Superior temporal gyrus (tissue), 1 donor: ENCODE data around the gene GPR39.

Experiments used
- DNase-seq: peaks from one replicate; pipeline ENCODE4 v3.0.0-alpha.2; 2016; ENCODE audit errors: extremely low spot score

Gene GPR39

DNA sequence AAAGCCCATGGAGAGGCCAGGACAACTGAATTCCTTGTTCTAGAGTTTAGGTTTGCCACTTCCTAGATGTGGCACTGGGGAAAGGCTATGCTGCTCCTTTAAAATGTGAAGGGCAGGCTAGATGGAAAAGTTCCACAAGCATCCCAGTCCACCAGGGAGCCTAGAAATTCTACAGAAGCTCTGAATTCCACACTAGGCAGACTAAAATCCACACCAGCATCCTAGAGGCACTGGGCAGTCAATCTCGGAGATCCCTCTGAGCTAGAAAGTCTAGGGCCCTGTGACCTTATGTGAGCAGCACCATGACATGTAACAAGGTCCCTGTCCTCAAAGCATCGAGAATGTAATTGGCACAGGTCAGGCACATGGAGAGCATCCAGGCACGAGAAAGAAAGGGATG is 181.9 kb downstream of the GPR39 start:
- DNase-seq = no peak

DNA sequence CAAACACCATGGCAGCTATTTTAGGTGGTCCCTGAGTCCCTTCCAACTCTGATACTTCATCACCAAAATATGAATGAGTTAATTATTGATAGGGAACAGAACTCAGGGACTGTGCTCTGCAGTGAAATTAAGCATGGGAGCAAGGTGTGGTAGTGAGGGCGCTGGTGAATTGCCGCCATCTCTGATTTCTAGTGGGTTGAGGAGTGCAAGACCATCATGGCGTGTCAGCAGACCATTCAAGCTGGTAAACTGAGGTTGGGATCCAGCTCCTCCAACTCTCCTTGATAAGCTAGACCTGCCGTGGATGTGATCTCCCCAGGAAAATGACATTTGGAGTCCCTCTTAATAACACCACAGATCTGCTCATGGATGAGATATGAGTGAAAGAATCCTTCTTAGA is 183.0 kb downstream of the GPR39 start:
- no peak for DNase-seq

DNA sequence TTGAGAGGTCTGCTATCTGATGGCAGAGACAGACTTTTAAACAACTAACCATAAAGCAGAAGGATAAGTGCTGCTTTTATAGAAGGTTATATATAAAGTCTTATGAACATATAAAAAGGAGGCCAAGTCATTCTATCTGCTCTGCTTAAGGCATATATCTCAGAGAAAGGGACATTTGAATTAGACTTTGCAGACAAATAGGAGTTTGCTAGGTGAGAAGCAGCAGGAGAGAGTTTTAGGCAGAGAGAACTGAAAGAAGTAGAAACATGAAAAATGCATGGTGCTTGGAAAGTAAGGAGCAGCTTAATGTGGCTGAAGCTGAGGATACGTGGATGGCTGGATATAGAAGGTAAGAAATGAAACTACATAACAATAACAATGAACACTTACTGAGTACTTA is 188.0 kb downstream of the GPR39 start:
- DNase-seq = no peak

DNA sequence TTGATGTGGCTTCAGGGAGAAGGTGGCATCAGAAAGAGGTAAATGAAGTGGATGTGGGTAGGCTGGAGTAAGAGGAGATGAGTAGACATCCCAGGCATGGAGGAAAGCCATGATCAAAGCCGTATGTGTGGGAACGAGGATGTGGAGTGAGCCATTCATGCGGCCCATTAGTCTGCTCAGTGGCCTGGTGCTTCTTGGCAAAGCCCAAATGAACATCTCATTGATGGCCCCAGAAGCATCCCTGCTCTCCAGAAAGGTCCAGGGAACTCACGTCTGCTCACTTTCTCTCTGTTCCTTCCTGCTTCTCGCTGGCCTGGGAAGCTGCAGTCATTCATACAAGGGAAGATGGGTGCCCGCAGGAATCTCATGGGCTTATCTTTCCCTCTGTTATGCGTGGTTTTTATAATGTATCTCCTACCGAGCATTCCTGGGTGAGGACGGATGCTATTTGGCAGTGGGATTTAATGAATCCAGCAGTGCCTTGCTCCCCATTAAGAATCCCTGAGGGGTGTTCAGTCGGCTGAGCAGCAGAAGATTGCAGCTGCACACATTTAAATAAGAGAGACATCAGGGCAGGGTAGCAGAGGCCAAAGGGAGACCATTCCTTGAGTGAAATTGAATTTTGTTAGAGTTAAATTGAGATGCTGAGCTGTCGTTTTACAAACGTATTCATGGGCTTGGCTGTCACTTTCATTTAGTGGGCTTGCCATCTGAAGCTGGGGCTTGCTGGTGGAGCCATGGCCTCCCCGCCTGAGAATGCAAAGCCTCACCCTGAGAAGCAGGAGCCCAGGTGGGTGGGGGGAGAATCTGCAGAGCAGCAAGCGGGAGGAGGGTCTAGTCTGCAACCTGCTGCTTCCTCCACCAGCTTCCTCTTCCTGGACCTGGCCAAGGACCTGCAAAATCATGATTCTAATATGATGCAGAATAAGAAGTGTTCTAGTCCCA is 188.9 kb downstream of the GPR39 start:
- DNase-seq = no peak

DNA sequence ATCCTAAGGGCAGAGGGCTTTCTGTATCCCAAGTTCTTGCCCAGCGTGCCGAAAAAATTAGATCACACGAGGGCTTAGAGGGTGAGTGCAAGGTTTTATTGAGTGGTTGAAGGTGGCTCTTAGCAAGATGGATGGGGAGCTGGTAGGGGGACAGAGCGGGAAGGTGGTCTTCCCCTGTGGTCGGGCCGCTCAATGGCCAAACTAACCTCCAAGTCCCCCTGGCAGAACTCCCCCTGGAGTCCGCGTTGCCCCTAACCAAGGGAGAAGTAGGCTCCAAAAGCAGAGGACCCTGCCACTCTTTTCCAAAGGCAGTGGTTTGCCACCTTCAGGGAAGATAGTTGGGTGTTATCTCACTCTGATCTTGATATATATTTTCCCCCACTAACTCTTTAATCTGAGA is 190.0 kb downstream of the GPR39 start:
- DNase-seq = no peak

DNA sequence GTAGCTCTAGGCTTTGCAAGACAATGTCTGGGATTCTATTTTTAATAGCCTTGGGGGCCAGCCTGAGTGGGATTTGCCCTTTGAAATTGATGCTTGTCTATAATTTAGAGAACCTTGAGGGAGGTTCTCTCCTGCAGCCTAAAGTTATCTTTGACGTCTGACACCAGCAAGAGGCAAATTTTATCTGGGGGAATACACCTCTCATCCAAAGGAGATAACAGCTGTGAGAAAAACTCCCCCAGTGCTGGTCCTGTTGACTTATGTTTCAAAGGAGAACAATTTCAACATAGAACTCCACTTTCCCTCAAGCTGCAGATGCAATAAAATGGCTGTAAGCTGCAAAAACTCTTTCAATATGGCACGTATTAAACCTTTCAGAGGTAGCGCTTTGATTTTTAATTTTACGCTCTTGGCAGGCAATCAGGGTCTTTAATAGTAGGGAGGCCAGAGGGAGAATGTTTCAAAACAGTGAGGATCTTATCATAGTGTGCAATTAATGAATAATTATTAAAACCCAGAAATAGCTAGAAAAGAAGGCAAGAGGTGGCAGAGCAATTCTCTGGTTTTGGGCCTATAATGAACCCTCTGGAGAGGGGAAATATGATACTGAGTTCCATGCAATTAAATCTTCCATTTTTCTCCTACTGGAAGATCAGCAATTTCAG is 191.0 kb downstream of the GPR39 start:
- DNase-seq = no peak

DNA sequence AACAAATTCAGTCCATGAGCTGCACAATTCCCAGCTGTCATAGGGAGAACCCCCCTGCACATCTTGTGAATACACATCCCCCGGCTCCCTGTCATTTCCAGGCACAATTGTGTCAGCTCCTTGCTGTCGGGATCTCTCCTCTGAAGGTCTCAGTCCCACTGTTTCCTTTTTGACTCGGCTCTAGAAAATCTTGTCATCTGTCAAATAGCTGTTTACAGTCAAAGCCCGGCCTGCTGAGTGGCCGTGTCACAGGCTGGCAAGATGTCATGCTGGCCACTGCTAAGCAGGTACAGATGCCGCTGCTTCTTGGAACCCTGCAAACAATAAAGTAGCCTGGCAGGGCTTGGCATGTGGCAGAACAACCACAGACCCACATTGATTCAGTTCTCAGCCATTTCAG is 191.7 kb downstream of the GPR39 start:
- no peak for DNase-seq

DNA sequence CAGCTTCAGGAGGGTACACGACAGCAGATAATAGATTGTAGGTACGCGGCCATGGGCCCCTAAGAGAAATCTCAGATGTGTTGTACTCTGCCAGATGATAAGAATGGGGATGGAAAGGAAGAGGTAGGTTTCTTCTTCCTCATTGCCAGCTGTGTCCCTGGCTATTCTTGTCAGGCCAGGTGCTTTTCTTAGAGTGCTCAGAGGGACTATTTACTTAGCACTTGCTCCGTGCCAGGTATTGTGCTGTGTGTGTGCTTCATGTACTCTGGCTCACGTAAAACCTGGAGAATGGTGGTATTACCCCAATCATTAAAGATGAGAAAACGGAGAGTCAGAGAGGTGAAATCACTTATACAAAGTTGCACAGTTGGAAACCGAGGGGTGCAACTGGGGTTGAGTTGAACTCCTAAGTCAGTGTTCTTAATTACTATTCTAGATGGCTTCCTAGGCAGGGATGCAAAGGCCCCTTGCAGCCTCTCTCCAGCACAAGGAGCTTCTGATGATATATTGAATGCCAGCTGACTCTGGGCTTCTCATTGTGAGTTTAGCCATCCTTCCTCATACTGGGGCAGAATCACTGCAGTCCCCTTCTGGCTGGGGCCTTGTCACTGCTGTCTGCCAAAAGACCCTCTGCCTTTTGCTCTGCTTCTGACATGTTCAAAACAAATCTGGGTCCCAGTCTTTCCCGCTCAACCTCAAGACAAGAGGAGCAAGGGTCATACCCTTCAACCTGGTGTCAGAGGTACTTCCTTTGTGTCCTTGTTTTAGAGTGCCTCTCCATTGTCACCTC is 192.7 kb downstream of the GPR39 start:
- DNase-seq = no peak

DNA sequence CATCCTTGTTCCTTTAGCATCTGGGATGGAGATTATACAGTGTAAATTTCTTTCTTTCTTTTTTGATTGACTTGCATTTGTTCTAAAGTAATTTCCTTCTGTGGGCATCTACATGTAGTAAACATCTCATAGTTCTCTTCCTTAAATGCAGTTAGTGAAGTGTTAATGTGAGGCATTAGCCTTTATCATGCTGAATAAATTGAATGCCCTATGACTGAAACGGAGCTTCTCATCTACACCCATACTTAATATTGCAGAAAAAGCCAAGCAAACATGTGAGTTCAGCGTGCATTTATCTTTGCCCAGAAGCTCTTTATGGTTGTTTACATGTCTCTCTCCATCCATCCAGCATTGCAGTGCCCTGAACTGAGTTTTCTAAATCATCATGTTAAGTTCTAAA is 195.1 kb downstream of the GPR39 start:
- DNase-seq = no peak

DNA sequence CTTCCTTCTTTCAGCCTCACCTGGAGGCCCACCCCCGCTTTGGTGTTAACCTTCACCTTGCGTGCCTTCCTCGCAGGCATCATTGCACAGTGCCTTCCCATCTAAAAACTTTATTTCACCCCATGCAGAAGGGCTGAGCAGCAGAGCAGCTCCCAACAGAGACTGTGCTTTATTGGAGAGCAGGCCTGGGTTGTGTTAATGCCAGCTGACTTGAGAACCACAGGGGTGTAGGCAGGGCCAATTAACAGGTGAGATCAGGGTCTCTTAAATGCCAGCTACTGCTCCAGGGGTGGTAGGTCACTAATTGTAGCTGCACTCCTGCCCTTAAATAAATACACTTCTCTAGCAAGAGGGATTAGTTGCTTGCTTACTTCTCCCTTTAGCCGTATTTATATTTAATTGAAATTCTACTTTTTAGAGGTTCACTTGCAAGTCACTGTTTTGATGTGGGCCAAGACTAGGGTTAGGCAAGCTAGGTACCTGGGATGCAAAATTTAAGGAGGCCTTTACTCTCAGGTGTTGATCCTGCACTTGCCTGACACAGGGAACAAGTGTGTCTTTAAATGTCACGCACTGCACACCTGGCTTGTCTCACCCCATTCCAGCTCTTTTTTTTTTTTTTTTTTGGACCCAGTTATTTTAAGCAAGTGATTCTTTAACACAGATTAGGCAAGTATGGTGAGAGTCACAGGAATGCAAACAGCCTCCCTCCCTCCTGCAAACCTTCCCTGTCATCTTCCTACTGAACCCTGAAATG is 198.9 kb downstream of the GPR39 start:
- no peak for DNase-seq

DNA sequence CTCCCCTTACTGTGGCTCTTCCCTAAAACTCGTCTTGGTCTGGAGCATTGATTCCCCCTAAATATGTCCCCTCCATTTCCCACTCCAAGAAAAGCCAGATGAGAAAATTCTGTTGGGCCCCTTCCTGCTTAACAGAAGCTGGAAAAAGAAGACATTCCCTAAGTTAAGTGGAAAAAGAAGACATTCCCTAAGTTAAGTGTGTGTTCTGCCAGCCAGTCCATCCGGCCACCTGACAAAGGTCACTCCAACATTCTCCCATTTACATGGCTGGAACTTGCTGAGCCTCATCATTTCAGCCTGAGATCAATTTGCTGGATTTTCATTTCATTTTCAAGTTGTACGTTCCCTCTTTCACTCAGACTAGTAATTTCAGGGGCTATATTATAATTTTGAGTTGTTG is 201.4 kb downstream of the GPR39 start:
- no peak for DNase-seq

DNA sequence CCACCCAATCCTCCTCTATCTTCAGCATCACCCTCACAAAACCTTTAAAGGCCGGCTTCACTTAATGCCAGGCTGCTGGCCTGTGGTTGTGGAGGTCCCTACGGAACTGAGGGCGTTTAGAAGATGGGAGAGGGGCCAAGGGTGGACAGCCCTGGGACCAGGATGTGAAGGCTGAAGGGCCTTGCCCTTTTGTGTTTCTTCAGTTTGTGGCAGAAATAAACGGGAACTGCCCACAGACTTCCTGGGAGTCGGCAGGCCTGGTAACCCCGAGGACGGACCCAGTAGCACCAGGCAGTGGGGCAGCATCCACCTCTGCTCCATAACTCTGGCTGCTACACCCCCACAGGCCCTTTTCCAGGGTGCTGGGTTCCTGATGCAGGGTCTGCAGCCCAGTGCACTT is 202.1 kb downstream of the GPR39 start:
- DNase-seq = no peak

DNA sequence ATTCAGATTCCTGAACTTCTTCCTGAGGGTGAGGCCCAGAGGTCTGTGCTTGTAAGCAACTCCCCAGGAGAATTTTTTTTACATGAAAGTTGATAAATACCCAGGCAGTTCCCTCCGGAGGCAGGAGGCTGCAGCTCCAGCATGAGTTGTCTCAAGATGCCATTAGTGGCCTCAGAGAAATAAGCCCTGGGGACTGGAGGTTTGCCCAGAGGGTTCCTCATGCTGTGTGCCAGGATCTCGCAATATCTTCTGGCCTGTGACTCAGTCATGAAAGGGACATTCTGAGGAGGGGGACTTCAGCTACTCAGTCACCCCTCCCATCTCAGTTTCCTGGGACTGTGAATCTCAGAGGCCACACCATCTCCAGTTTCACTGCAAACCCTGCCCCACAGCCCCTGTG is 203.5 kb downstream of the GPR39 start:
- no peak for DNase-seq

DNA sequence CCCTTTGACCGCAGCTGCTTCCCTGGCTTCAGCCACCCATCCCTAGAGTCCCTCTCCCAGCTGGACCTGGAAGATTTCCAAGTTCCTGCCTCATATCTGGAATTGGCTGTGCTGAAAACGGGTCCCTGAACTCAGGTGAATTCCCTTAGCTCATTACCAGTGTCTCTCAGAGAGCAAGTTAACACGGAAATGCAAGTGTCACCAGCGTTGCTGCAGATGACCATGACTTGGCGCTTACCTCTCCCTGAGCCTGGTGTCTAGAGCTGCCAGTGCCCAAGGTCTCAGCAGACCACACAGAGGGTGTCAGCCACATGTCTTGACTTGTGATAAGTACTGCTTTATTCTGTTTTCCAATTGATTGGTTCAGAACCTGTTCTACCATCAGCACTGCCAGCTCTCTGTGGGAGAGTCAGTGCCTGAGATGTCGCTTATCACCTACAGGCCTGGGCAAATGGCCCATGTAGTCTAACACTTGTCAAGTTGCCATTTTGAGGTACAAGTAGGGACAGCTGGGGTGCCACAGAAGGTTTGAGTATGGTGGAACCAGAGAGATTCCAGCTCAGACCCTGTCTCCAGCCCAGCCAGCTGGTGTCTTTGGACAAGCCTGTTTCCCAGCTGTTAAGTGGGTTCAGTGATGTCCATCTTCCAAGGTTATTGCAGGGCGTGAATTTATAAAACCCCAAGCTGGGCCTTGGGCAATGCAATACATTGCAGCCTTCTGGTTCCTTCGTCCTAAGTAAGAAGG is 204.7 kb downstream of the GPR39 start:
- no peak for DNase-seq

DNA sequence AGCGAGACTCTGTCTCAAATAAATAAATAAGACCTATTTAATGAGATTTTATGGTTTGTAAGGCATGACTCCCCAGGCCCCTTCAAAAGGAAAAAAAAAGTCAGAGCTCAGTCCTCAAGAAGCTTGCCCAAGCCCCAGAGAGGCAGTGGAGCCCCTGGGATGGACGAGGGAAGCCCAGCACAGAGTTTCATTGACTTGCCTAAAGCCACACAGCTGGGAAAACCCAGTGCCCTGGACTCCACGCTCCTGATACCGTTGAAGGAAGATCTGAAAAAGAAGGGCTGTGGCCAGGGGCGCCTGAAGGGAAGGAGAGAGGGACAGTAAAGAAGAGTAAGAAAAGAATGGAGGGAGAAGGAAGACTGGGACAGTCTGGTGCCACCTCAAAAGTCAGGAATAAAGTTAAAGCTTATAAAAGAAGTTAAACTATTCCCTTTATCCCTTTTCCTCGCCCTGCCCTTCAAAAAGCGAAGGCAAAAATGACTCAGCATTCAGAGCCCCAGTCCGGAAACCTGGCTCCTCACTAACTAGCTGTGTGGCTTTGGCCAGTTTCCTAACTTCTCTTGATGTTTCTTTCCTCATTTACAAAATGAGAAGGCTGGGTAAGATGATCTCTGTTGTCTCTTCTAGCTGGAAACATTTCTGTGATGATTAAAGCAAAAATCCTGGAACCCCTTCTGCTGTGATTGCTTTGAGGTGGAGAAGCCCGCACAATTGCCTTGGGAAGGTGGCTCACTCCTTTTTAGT is 206.7 kb downstream of the GPR39 start:
- DNase-seq = no peak

DNA sequence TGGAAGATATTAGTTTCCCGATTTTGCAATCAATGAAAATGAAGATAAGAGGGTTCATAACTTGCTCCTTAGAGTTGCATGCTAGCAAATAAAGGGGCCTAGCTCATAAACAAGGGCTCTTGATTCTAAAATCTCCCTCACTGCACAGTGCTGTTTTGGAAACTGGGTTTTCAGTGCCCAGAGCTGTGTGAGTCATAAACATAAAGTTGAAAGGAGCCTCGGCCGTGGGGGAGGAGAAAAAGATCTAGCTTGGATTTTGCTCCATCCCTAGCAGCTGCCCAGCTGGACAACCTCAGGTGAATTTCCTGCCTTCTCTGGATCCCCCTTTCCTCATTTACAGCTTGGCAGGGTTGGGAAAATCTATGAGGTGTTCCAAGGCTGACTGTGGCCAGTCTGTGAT is 210.9 kb downstream of the GPR39 start:
- no peak for DNase-seq

DNA sequence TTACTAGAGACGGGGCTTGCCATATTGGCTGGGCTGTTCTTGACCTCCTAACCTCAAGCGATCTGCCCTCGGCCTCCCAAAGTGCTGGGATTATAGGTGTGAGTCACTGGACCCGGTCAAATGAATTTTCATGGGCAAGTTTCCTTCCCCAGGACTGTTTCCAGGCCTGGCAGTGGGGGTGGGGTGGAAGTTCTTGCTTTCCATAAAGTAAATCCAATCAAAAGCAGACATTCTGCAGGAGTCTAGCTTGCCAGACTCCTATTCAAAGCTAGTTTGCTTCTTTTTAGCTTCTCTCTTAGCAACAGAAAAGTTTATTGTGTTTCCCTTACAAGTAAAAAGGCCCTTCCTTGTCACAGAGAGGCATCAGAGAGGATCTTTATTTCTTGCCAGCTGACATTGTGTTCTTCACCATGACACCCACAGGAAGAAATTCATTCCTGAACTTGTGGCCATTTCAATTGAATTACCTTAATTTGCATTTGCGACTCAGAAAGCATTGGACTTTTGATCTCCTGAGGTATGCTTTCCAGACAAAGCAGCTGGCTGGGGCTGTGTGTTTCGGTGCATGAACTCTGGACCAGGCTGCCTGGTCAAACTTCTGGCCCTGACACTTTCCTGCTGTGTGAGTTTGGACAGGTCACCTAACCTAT is 215.5 kb downstream of the GPR39 start:
- peak; percentile 45 for DNase-seq

DNA sequence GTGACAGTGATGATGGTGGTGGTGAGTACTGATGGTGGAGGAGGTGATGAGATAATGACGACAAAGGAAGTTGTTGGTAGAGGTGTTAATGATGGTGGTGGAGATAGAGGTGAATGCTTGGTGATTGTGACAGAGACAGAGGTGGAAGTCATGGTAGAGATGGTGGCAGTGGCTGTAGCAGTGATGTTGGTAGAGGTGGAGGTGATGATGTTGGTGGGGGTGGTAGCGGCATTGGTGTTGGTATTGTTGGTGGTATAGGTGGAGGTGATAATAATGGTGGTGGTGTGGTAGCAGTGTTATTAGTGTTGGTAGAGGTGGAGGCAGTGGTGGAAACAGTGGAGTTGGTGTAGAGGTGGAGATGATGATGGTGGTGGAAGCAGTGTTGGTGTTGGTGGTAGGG is 217.0 kb downstream of the GPR39 start:
- DNase-seq = no peak

DNA sequence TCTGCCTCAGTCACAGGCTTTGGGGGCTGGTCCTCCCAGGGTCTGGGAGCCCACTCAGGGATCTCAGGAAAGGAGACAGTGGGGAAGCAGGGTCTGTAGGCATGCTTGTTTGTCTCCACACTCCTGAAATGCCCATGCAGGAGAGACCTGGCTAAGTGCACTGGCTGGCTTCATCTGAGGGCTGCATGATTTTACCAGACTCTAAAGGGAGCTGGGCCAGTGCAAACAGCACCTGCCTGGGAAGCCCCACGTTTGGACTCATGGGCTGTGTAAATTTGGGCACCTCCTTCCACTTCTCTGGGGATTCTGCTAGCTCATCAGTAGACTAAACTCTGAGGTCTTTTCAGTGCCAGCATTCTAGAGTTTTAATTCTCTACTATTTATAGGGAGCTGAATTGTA is 219.7 kb downstream of the GPR39 start:
- DNase-seq = no peak
